GM19372 (cell line): ENCODE measurements around the gene PNPLA2.

Source experiments
- ATAC-seq: cut with Tn5 transposase; IDR thresholded peaks from one replicate; pipeline ENCODE4 v1.9.1; 2021; ENCODE audit warnings: mild to moderate bottlenecking, low read depth, moderate library complexity; ENCODE audit not compliant: unreplicated experiment

The PNPLA2 gene

DNA sequence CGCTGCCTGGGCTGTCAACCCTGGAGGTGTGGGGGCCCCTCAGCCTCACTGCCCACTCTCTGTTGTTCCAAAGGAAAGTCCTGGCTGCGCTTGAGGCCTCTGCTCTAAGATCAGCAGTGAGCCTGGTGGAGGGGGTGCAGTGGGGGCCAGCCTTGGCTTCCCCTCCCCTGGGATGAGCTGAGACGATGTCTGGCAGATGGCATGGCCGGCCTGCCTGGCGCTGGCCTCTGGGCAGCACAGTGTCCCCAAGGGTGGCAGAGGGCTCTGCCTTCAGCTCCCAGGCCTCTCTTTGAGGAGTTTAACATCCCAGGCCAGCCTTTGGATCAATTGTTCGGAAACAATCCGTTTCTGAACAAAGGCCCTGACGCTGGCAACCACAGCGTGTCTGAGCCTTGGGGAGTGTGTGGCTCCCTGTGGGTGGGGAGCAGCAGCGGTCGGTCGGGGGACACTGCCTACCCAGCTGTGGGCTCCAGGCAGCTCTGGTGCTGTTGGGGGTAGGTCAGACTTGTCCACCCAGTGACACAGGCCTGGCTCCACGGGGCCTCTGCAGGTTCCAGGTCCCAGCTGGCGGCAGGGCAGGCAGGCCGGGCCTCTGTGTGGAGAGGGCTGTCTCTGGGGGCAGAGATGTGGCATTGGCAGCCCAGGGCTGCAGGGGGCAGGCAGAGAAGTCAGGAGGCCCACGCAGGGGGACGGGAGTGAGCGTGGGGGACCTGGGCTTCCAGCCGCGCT lies 36.1 kb downstream of the PNPLA2 start:
- no peak for ATAC-seq

DNA sequence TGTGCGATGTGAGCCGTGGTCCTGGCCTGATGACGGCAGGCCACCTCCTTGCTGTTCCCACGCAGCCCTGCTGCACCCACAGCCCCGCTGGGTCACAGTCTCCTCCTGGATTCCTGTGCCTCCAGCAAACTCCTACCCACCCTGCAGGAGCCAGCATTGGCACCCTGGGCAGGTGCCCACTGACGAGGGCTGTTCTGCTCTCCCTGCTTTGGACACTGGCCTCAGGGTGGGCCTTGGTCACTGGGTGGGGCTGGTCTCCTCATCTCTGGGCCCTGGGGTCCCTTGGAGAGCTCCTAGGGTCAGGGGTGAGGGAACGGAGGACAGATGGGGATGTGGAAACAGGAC lies 36.6 kb downstream of the PNPLA2 start:
- ATAC-seq = no peak

DNA sequence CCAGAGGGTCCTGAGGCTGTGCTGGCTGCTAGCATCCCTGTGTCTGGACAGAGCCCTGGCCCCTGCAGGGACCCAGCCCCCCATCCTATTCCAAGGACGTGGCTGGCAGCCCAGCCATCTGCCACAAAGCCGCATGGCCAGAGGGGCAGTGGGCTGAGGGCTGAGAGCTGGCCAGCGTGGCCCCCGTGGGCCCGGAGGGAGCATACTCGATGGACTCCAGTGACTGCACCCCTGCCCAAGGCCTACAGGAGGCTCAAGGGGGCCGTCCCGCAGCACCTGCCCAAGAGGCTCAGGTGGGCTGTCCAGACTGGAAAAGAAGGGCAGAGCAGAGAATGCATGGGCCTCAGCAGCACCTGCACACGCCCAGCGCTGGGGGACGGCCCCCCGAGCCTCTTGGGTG lies 37.1 kb downstream of the PNPLA2 start:
- no peak for ATAC-seq

DNA sequence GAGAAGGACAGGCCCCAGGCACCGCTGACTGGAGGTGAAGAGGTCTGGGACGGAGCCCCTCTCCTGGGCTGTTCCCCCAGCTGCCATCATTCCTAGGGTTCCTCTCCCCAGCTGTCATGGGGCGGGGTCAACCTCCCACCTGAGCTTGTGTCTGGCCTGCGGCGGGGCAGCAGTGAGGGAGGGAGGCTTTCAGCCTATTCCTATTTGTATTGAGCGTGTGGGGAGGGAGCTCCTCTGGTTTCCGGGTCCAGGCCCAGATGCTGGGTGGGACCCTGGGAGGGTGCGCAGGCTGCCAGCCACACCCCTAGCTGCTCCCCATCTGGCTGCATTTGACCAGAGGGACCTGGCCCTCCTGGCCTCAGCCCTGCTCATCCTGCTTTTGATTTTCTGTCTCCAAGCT lies 37.7 kb downstream of the PNPLA2 start:
- no peak for ATAC-seq

DNA sequence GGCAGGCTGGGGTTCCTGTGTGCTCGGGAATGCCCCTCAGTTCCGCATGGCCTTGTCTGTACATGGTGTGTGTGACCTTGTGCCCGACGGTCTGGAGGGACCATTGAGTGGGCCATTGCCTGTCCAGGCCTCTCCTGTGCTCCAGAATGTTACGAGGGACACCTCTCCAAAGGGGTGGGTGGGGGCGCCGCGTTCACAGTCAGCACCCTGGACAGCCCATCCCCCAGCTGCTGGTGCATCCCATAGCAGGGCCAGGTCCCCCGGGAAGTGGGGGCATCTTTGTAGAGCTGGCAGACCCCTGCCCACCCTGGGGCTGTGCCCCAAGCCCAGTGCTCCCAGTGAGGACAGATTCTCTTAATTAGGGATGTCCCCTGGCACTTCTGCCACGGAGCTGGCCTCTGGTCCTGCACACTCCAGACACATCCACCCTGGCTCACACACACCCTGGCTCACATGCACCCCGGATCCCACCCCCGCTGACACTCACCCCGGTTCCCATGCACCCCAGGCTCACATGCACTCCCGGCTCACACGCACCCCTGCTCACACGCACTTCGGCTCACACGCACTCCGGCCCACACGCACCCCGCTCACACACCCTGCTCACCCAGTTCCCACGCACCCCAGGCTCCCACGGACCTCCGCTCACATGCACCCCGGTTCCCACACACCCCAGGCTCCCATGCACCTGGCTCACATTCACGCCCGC lies 39.5 kb downstream of the PNPLA2 start:
- no peak for ATAC-seq

DNA sequence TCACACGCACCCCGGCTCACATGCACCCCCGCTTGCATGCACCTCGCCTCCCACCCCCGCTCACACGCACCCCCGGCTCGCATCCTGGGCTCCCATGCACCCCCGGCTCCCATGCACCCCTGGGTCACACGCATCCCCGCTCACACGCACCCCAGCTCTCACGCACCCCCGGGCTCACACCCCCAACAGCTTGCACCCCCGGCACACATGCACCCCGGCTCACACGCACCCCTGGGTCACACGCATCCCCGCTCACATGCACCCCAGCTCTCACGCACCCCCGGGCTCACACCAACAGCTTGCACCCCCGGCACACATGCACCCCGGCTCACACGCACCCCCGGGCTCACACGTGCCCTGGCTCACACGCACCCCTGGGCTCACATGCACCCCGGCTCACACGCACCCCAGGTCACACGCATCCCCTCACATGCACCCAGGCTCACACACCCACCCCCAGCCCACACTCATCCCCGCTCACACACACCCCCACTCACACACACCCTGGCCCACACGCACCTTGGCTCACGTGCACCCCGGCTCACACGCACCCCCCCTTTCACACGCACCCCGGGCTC lies 40.1 kb downstream of the PNPLA2 start:
- ATAC-seq = no peak

DNA sequence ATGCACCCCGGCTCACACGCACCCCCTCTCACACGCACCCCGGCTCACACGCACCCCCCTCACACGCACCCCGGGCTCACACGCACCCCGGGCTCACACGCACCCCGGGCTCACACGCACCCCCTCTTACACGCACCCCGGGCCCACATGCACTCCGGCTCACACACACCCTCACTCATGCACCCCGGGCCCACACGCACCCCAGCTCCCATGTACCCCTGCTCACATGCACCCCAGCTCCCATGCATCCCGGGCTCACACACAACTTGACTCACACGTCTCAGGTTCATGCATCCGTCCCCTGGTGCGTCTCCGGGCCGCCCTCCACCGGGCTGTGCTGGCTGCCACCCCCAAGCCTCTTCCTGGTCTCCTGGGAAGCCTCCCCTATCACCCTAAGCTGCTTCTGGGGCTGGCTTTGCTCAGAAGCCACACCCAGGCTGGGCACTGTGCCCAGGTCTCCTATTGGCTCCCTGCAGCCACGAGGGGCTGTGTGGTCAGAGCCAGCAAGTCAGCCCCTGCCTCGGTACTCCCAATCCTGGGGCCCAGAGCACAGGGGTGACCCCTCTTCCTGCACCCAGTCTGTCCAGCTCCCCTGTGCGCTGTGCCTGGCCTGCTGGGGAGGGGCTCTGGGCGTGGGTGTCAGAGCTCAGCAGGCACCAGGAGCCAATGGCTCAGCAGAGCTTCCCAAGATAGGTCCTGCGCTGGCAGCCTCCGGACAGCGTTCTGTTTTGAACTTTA lies 40.8 kb downstream of the PNPLA2 start:
- ATAC-seq = no peak

DNA sequence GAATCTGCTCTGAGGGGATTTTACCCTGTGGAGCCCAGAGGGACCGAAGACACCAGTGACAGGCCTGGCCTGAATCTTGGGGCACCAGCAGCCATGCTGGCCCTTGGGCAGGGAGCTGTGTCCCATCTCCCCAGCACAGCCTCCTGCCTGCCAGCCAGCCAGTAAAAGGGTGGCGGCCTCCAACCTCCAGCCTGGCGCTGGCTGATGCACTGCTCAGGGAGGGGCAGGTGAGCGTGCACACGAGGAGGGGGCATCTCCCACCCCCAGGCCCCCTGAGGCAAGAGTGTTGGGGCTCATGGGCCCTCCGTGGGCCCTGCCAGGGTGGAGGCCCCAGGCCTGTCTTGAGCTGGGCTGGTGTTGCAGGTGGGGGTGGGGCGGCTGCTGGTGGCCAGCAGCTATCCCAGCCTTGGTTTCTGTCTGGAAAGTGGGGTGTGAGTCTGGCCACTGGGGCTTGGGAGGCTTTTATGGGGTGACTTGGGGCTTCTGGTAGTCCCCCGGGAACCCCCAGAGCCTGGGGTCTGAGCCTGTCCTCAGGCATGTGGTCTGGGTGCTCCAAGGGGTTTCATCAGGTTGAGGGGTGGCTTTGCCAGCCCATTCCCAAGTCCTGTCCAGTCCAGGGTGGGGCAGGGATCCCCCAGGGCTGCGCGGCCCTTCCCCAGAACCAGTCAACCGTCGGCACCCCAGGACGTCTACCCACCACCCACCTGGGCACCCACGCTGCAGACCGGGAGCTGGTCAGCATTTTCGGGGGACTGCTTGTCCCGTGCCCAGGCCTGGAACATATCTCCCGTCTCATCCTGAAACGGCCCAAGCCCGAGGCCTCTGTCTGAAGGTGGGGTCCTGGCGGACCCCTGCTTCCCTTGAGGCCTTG lies 41.8 kb downstream of the PNPLA2 start:
- ATAC-seq = no peak

DNA sequence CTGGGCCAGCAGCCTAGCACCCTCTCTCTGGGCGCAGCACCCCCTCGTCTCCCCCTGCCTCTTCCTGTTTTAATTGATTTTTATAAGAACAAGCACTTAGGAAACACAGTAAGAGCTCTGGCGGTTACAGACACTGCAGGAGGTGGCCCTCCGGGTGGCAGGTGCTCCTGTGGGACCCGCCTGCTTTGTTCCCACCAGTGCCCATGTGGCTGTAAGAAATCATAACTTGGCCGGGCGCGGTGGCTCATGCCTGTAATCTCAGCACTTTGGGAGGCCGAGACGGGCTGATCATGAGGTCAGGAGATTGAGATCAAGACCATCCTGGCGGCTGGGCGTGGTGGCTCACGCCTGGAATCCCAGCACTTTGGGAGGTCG lies 42.4 kb downstream of the PNPLA2 start:
- no peak for ATAC-seq

DNA sequence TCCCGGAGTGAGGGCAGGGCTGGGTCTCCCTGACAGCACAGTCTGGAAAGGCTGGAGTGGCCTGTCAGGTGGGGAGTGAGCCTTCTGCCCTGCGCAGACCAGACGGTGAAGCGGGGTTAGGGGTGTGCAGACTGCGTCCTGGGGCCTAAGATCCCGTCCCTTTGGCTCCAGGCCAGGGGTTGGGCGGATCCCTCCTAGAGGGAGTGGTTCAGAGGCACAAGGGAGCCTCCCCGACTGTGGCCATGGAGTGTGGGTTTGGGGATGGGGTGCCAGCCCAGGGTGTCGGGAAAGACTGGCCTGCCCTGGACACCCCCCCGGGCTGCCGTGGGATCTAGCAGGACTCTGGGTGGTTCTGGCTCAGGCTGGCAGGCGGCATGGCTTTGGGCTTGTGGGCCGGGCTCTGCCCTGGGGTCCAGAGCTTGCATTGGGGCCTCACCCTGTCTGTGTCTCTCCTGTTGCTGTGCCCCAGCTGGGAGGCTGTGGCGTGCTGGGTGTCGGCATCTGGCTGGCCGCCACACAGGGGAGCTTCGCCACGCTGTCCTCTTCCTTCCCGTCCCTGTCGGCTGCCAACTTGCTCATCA lies 43.5 kb downstream of the PNPLA2 start:
- ATAC-seq = no peak

DNA sequence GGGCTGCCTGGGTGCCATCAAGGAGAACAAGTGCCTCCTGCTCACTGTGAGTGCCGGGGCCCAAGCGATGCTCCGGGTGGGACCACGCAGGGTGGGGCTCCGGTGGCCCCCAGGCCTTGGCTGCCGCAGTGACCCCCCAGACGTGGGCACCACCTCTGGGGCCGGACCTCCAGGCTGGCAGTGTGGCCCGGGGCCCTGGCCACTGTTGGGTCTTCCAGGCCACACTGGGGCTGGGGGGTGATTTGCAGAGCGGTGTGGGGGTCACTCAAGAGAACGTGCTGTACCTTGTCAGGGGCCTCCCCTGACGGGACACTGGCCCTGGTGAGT lies 43.9 kb downstream of the PNPLA2 start:
- ATAC-seq = no peak

DNA sequence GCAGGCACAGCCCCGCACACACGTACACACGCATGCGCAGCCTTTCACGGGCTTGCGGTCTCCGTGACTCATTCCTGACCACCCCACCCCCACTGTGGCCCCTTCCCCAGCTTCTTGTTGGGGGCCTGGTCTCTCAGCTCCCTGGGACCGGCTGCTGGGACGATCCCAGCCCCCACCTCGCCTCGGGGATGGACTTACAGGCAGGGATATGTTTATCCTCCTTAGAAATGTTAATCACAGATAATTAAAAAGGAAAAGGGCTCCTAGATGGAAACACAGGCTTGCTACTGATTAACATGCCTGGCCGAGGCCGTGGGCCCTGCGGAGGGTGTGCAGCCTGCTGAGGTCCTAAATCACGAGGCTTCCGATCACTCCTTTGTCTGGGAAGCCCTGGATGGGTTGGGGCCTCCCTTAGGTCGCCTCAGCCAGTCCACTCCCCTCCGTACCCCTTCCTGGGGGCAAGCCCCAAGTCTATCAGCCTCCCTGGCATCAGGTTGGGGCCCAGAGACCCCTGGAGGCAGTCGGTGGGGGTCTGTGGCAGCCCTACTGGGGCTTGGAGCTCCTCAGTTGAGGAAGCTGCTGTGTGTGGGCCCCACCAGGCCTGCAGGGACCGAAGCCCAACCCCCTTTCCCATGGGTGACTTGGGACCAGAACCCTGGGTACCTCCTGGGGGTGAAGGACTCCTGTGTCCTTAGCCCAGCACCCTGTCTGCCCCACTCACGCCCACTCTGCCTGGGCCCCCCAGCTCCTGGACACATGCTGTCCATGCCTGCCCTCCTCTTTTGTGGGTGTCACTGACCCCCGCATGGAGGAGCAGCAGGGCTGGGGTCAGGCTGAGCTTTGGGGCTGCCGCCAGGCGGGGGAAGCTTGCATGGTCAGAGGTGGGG lies 44.6 kb downstream of the PNPLA2 start:
- ATAC-seq = no peak

DNA sequence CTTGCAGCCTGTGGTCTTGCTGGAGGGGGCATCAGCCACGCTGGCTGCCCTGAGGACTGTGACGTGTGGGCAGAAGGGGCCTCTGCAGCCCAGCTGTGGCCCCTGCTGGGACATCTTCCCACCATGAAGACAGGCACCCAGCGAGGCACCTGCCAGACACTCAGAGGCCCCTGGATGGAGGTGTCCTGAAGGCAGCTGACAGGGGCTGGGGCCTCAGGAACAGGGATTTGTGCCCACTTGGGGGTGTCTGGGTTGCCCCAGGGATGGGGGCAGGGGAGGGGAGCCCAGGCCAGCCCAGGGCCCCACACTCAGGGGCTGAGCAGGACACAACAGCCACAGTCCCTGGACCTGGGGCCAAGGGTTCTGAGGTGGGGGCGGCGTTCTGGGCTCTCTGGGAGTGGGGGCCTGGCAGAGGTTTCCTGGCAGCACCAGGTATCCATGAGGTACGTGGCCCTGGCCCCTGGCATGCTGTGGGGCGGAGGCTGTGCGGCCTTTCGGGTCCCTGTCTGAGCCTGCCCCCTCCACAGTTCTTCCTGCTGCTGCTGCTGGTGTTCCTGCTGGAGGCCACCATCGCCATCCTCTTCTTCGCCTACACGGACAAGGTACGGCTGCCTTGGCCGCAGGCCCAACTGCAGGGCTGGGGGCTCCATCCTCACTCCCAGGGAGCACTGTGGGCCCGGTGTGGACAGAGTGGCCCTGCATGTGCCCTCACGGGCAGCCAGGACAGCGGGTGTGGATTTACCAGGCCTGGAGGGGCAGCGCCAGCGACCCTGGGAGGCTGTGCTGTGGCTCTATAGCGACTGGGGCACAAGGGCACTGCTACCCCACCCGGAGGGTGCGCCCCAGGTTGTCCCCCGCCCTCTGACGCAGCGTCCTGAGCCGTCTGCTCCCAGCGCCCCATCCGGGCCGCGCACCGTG lies 45.5 kb downstream of the PNPLA2 start:
- no peak for ATAC-seq

DNA sequence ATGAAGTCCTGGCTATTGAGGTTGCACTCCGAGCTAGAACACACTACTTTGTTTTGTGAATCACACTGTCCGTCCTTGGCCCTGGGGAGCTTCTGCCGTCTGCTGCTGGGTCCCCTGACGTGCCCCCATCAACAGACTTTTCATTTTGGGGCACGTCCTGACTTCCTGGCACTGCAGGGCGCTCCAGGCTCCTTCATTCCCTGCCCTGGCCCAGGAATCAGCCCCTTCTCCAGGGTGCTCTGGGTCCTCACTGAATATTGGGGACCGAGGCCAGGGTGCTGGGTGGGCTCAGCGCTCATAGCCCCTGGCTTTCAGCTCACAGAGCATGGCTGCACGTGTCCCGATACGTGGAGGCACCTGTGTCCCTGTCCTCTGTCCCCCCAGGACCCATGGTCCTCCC lies 46.2 kb downstream of the PNPLA2 start:
- ATAC-seq = no peak

DNA sequence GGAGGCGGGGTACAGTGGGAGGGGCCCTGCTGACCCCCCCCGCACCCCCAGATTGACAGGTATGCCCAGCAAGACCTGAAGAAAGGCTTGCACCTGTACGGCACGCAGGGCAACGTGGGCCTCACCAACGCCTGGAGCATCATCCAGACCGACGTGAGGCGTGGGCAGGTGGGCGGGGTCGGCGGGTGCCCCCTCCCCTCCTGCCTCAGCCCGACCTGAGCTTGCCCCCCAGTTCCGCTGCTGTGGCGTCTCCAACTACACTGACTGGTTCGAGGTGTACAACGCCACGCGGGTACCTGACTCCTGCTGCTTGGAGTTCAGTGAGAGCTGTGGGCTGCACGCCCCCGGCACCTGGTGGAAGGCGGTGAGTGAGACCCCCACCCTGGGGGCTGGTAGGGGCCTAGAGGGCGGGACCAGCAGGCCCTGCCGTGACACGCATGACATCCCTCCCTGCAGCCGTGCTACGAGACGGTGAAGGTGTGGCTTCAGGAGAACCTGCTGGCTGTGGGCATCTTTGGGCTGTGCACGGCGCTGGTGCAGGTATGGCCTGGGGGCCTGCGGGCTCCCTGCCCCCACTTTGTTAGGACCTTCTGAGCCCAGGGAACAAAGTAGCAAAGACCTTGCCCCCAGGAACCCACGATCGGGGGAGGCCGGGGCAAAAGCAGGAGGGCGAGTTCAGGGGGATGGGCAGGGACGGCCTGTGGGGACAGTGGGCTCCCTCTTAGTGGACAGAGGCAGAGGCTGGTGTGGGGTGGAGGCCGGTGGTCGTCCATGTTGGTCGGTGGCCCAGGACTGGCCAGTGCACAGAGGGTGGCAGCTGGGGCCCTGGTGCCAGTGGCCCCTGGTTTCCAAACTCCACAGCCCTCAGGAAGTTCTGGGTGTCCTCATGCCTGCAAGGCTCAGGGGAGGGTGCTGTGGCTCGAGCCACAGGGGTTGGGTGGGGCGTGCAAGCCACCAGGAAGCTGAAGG lies 47.0 kb downstream of the PNPLA2 start:
- ATAC-seq = no peak

DNA sequence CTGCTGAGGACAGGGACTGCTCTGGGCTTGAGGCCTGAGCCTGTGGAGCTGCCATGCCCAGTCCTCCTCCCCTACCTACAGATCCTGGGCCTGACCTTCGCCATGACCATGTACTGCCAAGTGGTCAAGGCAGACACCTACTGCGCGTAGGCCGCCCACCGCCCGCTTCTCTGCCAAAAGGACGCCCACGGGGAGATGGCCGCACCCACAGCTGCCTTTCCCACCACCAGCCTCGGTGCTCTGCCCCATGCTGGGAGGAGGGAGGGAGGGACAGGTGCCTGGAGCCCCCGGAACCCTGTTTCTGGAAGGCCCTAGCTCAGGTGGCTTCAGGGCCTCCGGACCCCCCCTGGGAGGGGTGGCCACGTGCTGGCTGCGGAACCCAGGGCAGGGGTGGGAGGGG lies 47.8 kb downstream of the PNPLA2 start:
- ATAC-seq = no peak

DNA sequence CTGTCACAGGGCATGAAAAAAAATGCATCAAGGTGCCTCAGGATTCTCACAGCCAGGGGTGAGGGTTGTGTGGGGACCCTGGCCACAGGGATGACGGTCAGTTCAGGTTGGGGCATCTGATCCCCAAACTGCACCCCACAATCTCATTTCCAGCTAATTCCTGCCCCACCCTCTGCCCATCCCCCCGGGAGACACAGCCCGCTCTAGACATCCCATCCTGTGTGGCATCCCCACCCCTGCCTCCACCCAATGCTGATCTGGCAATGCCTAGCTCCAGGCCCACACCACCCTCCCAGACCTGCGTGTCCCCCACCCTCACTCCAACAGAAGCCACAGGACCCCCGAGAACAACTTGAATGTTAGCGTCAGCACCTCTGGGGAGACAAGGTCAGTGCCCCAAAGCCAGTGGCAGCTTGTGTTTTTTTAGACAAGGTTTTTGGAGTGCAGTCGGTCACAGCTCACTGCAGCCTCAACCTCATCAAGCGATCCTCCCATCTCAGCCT lies 49.2 kb downstream of the PNPLA2 start:
- no peak for ATAC-seq
